ENCODE data around the gene SH3RF3.

Gene SH3RF3

GRCh38 chr2:109183871-109184270 is 54.9 kb downstream of the SH3RF3 start:
- no peak for DNase-seq (ENCODE audit: low spot score)

- DNase-seq (ENCODE audit: low spot score): no peak
These were observed 55.4 kb downstream of the SH3RF3 start for GRCh38 chr2:109184368-109184767.

GRCh38 chr2:109185338-109185737 is 56.3 kb downstream of the SH3RF3 start:
- peak; percentile 74 for DNase-seq (ENCODE audit: low spot score)

GRCh38 chr2:109185821-109186570 is 57.0 kb downstream of the SH3RF3 start:
- no peak for DNase-seq (ENCODE audit: low spot score)

GRCh38 chr2:109186656-109187250 is 57.7 kb downstream of the SH3RF3 start:
- DNase-seq (ENCODE audit: low spot score): no peak

- DNase-seq (ENCODE audit: low spot score): no peak
These were observed 58.9 kb downstream of the SH3RF3 start for GRCh38 chr2:109187711-109188495.

- no peak for DNase-seq (ENCODE audit: low spot score)
These were observed 59.5 kb downstream of the SH3RF3 start for GRCh38 chr2:109188496-109188890.

GRCh38 chr2:109188898-109189297 is 59.9 kb downstream of the SH3RF3 start:
- DNase-seq (ENCODE audit: low spot score): no peak

- DNase-seq (ENCODE audit: low spot score): no peak
These were observed 60.7 kb downstream of the SH3RF3 start for GRCh38 chr2:109189751-109190150.

GRCh38 chr2:109193807-109194619 is 65.0 kb downstream of the SH3RF3 start:
- no peak for DNase-seq (ENCODE audit: low spot score)

- DNase-seq (ENCODE audit: low spot score): no peak
These were observed 65.6 kb downstream of the SH3RF3 start for GRCh38 chr2:109194620-109194937.

- DNase-seq (ENCODE audit: low spot score): no peak
These were observed 66.4 kb downstream of the SH3RF3 start for GRCh38 chr2:109195193-109196045.

- no peak for DNase-seq (ENCODE audit: low spot score)
These were observed 67.3 kb downstream of the SH3RF3 start for GRCh38 chr2:109196081-109196875.

GRCh38 chr2:109197491-109198418 is 68.8 kb downstream of the SH3RF3 start:
- DNase-seq (ENCODE audit: low spot score): no peak

- DNase-seq (ENCODE audit: low spot score): no peak
These were observed 70.8 kb downstream of the SH3RF3 start for GRCh38 chr2:109199790-109200189.

GRCh38 chr2:109200616-109201464 is 71.8 kb downstream of the SH3RF3 start:
- DNase-seq (ENCODE audit: low spot score): no peak

- DNase-seq (ENCODE audit: low spot score): no peak
These were observed 72.7 kb downstream of the SH3RF3 start for GRCh38 chr2:109201465-109202327.
